GM18499 (cell line): ENCODE results near the gene EPS8L3.

Experiments
- ATAC-seq: cut with Tn5 transposase; IDR thresholded peaks from one replicate; pipeline ENCODE4 v1.9.1; 2021; ENCODE audit warnings: moderate number of reproducible peaks; ENCODE audit not compliant: insufficient read depth, unreplicated experiment

EPS8L3 gene

GRCh38 chr1:109794319-109795132, 30.8 kb upstream of the EPS8L3 start:
- no peak for ATAC-seq

- no peak for ATAC-seq
These were observed 30.0 kb upstream of the EPS8L3 start for GRCh38 chr1:109793486-109794318.

GRCh38 chr1:109793089-109793485, 29.4 kb upstream of the EPS8L3 start:
- ATAC-seq: no peak

- no peak for ATAC-seq
These were observed 28.5 kb upstream of the EPS8L3 start for GRCh38 chr1:109792056-109792831.

- ATAC-seq: no peak
These were observed 27.8 kb upstream of the EPS8L3 start for GRCh38 chr1:109791495-109792043.

GRCh38 chr1:109790735-109791494, 27.2 kb upstream of the EPS8L3 start:
- ATAC-seq: no peak

- no peak for ATAC-seq
These were observed 26.6 kb upstream of the EPS8L3 start for GRCh38 chr1:109790329-109790728.

GRCh38 chr1:109789551-109790180, 25.9 kb upstream of the EPS8L3 start:
- no peak for ATAC-seq

- ATAC-seq: no peak
These were observed 25.2 kb upstream of the EPS8L3 start for GRCh38 chr1:109788695-109789521.

GRCh38 chr1:109787845-109788601, 24.3 kb upstream of the EPS8L3 start:
- no peak for ATAC-seq

GRCh38 chr1:109787211-109787844, 23.6 kb upstream of the EPS8L3 start:
- no peak for ATAC-seq

- ATAC-seq: no peak
These were observed 22.9 kb upstream of the EPS8L3 start for GRCh38 chr1:109786531-109787021.

GRCh38 chr1:109786112-109786480, 22.4 kb upstream of the EPS8L3 start:
- no peak for ATAC-seq

GRCh38 chr1:109785446-109786111, 21.9 kb upstream of the EPS8L3 start:
- ATAC-seq: no peak

GRCh38 chr1:109784551-109785252, 21.0 kb upstream of the EPS8L3 start:
- no peak for ATAC-seq

- ATAC-seq: no peak
These were observed 19.7 kb upstream of the EPS8L3 start for GRCh38 chr1:109783436-109783835.
